NB4 (cell line): ENCODE results near the gene CXXC5.

Source experiments
- POLR2A ChIP-seq: IDR thresholded peaks from 2 replicates; pipeline ENCODE4 v1.6.1; 2011; ENCODE audit warnings: mild to moderate bottlenecking; ENCODE audit not compliant: insufficient read length; ENCODE audit errors: extremely low read depth
- TF ChIP-seq, protein P1 (sequence below): IDR thresholded peaks from 2 replicates; pipeline ENCODE4 v1.6.1; 2011; ENCODE audit warnings: low read depth, low read length
- TF ChIP-seq, protein P2 (sequence below): IDR thresholded peaks from one replicate; pipeline ENCODE4 v1.5.1; 2012; ENCODE audit warnings: low read depth, low read length

DNA sequence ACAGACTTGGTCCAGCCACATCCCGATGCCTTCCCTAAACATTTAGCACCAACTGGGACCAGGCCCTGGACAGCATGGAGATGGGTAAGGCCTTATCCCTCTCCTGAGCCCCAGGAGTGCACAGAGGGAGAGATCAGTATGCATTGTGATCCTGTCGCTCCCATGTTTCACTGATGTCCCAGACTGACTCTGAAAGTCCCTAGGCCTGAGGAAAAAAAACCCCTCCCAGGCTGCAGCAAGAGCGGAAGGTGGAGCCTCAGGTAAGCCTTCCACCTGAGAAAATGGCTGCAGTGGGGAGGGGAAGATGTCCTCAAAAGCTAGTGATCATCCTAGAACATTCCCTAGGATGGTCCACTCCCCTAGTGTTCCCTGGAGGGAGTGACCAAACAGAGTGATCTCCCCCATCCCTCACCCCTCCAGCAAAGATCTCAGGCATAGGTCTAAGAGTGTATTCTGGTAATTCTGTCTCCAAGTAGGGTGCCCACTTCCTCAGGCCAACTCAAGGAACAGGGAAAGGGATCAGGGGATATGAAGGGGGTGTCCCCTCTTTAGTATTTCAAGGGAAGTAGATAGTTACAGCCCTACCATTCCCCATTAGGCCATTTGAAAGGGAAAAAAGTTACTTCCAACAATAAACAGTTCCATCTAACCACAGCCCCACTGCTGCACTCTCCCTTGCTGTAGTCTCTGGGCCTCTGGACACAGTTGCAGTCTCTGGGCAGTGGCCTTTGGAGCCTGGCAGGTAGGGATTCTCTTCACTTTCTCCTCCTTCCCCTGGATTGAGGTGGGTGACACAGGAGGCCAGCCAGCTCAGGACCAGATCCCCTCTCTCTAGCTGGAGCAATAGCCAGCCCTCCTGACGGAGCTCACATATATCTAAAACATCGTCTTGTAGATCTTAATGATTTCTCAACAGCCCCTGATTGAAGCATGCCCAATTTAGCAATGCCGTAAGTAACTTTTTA, 6.8 kb upstream of the CXXC5 start:
- TF ChIP-seq, protein P1, sequence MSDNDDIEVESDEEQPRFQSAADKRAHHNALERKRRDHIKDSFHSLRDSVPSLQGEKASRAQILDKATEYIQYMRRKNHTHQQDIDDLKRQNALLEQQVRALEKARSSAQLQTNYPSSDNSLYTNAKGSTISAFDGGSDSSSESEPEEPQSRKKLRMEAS = no peak
- TF ChIP-seq, protein P2, sequence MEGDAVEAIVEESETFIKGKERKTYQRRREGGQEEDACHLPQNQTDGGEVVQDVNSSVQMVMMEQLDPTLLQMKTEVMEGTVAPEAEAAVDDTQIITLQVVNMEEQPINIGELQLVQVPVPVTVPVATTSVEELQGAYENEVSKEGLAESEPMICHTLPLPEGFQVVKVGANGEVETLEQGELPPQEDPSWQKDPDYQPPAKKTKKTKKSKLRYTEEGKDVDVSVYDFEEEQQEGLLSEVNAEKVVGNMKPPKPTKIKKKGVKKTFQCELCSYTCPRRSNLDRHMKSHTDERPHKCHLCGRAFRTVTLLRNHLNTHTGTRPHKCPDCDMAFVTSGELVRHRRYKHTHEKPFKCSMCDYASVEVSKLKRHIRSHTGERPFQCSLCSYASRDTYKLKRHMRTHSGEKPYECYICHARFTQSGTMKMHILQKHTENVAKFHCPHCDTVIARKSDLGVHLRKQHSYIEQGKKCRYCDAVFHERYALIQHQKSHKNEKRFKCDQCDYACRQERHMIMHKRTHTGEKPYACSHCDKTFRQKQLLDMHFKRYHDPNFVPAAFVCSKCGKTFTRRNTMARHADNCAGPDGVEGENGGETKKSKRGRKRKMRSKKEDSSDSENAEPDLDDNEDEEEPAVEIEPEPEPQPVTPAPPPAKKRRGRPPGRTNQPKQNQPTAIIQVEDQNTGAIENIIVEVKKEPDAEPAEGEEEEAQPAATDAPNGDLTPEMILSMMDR = no peak
- no peak for TF ChIP-seq POLR2A
